ENCODE data around the gene ZBED3.

- TF ChIP-seq CTCF (conservative IDR thresholded peaks at IDR 0.05; ENCODE audit: low read depth, low read length): no peak
- TF ChIP-seq EZH2phosphoT487 (IDR thresholded peaks at IDR 0.05; ENCODE audit: borderline replicate concordance, low read length): no peak
Measured at GRCh38 chr5:77028631-77029375, 58.3 kb downstream of the ZBED3 start.

Measured in PC-3 (cell line).